Esophagus mucosa (tissue), 1 donor: ENCODE results near the gene FAM131B. TPM values are rescaled to one million over a fixed set of nuclear protein-coding genes. Genes with fewer than 3 reads are reported as not detected.

ENCODE experiments used
- ATAC-seq: fragments of 200-7000 bp; cut with Tn5 transposase; one replicate; pipeline ENCODE4 v1.9.1; 2020
- total RNA-seq: library from RNA; stranded (reverse); gene quantifications from one replicate; pipeline ENCODE4 v1.2.4, GENCODE V29; 2023
- donor health status: DM: yes; HTN: yes; CAD: no.

FAM131B gene
- total RNA-seq, 1 donor from 2014 or later = 0.44 TPM

- ATAC-seq = no peak
Observed at GRCh38 chr7:143356414-143357050, 6.0 kb downstream of the FAM131B start.

- ATAC-seq = no peak
Observed at GRCh38 chr7:143355450-143356385, 6.8 kb downstream of the FAM131B start.

GRCh38 chr7:143354965-143355364, 7.5 kb downstream of the FAM131B start:
- no peak for ATAC-seq

GRCh38 chr7:143354376-143354775, 8.1 kb downstream of the FAM131B start:
- no peak for ATAC-seq

GRCh38 chr7:143352531-143353002, 9.9 kb downstream of the FAM131B start:
- ATAC-seq = no peak

GRCh38 chr7:143351574-143351973, 10.9 kb downstream of the FAM131B start:
- ATAC-seq = no peak

GRCh38 chr7:143351060-143351459, 11.5 kb downstream of the FAM131B start:
- ATAC-seq = no peak

- ATAC-seq = no peak
Observed at GRCh38 chr7:143347950-143348349, 14.6 kb downstream of the FAM131B start.

GRCh38 chr7:143346018-143346417, 16.5 kb downstream of the FAM131B start:
- ATAC-seq = no peak

- peak; percentile 94 for ATAC-seq
Observed at GRCh38 chr7:143345428-143345900, 17.0 kb downstream of the FAM131B start.

- ATAC-seq = no peak
Observed at GRCh38 chr7:143343596-143343995, 18.9 kb downstream of the FAM131B start.

GRCh38 chr7:143341842-143342241, 20.7 kb downstream of the FAM131B start:
- no peak for ATAC-seq

GRCh38 chr7:143337216-143337615, 25.3 kb downstream of the FAM131B start:
- no peak for ATAC-seq

GRCh38 chr7:143334244-143334643, 28.3 kb downstream of the FAM131B start:
- no peak for ATAC-seq

GRCh38 chr7:143331179-143331801, 31.2 kb downstream of the FAM131B start:
- peak; percentile 96 for ATAC-seq

- no peak for ATAC-seq
Observed at GRCh38 chr7:143329471-143330170, 32.9 kb downstream of the FAM131B start.

- ATAC-seq = no peak
Observed at GRCh38 chr7:143327903-143328302, 34.6 kb downstream of the FAM131B start.

- ATAC-seq = no peak
Observed at GRCh38 chr7:143325240-143325639, 37.3 kb downstream of the FAM131B start.

- ATAC-seq = no peak
Observed at GRCh38 chr7:143323653-143324052, 38.9 kb downstream of the FAM131B start.

- no peak for ATAC-seq
Observed at GRCh38 chr7:143322760-143323633, 39.5 kb downstream of the FAM131B start.

GRCh38 chr7:143321734-143322133, 40.8 kb downstream of the FAM131B start:
- peak; percentile 44 for ATAC-seq
